Measurements from ENCODE around the gene CAMK2N1.

Gene CAMK2N1

GRCh38 chr1:20443703-20444586 lies 42.1 kb downstream of the CAMK2N1 start:
- DNase-seq (ENCODE audit: low read depth in 2 of 2): no peak

GRCh38 chr1:20442920-20443625 lies 42.9 kb downstream of the CAMK2N1 start:
- no peak for DNase-seq (ENCODE audit: low read depth in 2 of 2)

GRCh38 chr1:20440785-20441200 lies 45.2 kb downstream of the CAMK2N1 start:
- peak in 1 of 2 donors; percentile 11 for DNase-seq (ENCODE audit: low read depth in 2 of 2)

- no peak for DNase-seq (ENCODE audit: low read depth in 2 of 2)
These were observed 46.7 kb downstream of the CAMK2N1 start for GRCh38 chr1:20439282-20439681.

GRCh38 chr1:20437640-20438039 lies 48.4 kb downstream of the CAMK2N1 start:
- no peak for DNase-seq (ENCODE audit: low read depth in 2 of 2)

- no peak for DNase-seq (ENCODE audit: low read depth in 2 of 2)
These were observed 53.1 kb downstream of the CAMK2N1 start for GRCh38 chr1:20432891-20433290.
